Measurements from ENCODE around the gene VPREB3. TPM values are rescaled to one million over a fixed set of nuclear protein-coding genes. Genes with fewer than 3 reads are reported as not detected.

The VPREB3 gene
- 0.55 to 1.1 TPM (median 0.92 TPM) in 4 of 5 replicates, not detected in the other for total RNA-seq (2022; extraction: Qiagen RNA extraction; ENCODE audit: low read depth)

GRCh38 chr22:23754220-23754919, at the start of gene VPREB3:
TSS of gene VPREB3 (minus strand) at chr22:23754425. CDS start at chr22:23754363, 62 bp downstream.

DNA sequence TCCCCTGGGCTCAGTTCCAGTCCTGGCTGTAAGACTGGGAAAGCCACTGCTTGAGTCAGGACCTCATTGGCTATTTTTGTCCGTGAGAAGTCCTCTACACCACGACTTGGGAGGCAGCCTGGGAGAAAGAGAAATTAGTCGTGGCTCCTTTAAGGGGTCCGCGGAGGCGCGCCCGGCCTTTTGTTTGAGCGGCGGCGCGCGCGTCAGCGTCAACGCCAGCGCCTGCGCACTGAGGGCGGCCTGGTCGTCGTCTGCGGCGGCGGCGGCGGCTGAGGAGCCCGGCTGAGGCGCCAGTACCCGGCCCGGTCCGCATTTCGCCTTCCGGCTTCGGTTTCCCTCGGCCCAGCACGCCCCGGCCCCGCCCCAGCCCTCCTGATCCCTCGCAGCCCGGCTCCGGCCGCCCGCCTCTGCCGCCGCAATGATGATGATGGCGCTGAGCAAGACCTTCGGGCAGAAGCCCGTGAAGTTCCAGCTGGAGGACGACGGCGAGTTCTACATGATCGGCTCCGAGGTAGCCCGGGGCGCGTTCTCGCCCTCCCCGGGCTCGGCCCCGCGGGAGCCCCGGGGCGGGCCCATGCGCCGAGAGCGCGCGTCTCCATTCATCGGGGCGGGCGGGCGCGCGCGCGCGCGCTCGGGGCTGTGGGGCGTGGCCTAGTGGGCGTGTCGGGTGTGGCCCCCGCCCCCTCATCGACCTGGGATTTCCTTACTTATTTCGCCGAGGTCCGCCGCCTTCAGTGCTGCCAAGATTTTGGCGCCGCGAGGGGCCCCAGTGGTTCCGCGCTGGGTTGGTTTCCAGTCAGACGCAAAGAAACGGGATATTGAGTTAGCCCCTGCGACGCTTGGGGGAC, 32.8 kb upstream of the VPREB3 start, which contains the start of gene SMARCB1:
TSS of gene SMARCB1 (plus strand) at position 215 of the 848 bp plus-strand sequence. CDS start at position 419, 204 bp downstream.

GRCh38 chr22:23772649-23773473, 18.6 kb upstream of the VPREB3 start, which contains the start of gene MMP11:
TSS of gene MMP11 (plus strand) at chr22:23772849. CDS start at chr22:23772871, 22 bp downstream.

GRCh38 chr22:23767673-23768548, 13.7 kb upstream of the VPREB3 start, which contains the start of gene CHCHD10:
TSS of gene CHCHD10 (minus strand) at chr22:23767972. CDS start at chr22:23767874, 98 bp downstream.

DNA sequence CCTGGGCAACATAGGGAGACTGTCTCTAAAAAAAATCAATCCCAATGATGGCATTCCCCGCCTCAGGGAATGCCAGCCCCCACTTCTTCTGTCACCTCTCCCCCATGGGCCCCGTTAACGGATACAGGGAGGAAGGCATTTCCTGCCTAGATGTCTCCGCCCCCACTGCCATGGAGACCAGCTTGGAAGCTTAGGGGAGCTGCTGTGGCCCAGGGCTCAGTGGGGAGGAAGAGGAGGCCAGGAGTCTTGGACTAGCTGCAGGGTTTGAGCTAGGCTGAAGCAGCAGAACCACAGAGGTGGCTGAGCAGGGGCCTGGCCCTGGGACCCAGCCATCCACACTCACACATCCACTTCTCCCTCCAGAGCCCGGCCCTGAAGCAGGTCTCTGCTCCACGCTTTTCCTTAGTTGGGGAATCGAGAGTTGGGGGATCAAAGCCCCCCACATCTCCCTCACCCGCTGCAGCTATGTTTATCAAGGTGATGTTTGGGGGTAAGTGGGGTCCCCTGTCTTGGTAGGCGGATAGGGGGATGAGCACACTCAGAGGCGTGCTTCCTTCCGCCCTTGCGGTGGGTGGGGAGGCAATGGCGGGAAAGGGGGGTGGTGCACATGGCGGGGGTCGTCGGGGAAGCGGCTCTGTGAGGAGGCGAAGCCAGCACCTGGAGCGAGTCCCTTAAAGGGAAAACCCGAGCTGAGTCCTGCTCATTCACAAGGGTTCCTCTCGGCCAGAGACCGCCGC, 8.8 kb upstream of the VPREB3 start, which contains the start of gene C22orf15:
TSS of gene C22orf15 (plus strand) at position 149 of the 737 bp plus-strand sequence. CDS start at position 466, 317 bp downstream.

GRCh38 chr22:23750714-23751440, 3.3 kb downstream of the VPREB3 start, which contains the start of gene ZNF70:
TSS of gene ZNF70 (minus strand) at chr22:23751112. CDS start at chr22:23745140, 5,972 bp downstream.

Other genes starting within 250 kb of the VPREB3 start
- gene IGLL1, start 174.1 kb downstream of the VPREB3 start, total RNA-seq (2022; extraction: Qiagen RNA extraction; ENCODE audit: low read depth), result not detected in 5 replicates
- not detected in 5 replicates for gene DRICH1, start 122.1 kb downstream of the VPREB3 start, total RNA-seq (2022; extraction: Qiagen RNA extraction; ENCODE audit: low read depth)
- not detected in 5 replicates for gene RGL4, start 63.4 kb downstream of the VPREB3 start, total RNA-seq (2022; extraction: Qiagen RNA extraction; ENCODE audit: low read depth)
- gene ZNF70, start 3.3 kb downstream of the VPREB3 start, total RNA-seq (2022; extraction: Qiagen RNA extraction; ENCODE audit: low read depth), result 0.78 to 1.0 TPM (median 1.0 TPM) in 5 replicates
- gene C22orf15, start 8.6 kb upstream of the VPREB3 start, total RNA-seq (2022; extraction: Qiagen RNA extraction; ENCODE audit: low read depth), result not detected in 5 replicates
- 88.8 to 228 TPM (median 169 TPM) in 5 replicates for gene CHCHD10, start 13.5 kb upstream of the VPREB3 start, total RNA-seq (2022; extraction: Qiagen RNA extraction; ENCODE audit: low read depth)
- gene MMP11, start 18.4 kb upstream of the VPREB3 start, total RNA-seq (2022; extraction: Qiagen RNA extraction; ENCODE audit: low read depth), result 0.17 to 0.42 TPM (median 0.33 TPM) in 4 of 5 replicates, not detected in the other
- 48.8 to 55.1 TPM (median 51.6 TPM) in 5 replicates for gene SMARCB1, start 32.5 kb upstream of the VPREB3 start, total RNA-seq (2022; extraction: Qiagen RNA extraction; ENCODE audit: low read depth)
- 0.36 to 1.3 TPM (median 0.61 TPM) in 5 replicates for gene DERL3, start 84.6 kb upstream of the VPREB3 start, total RNA-seq (2022; extraction: Qiagen RNA extraction; ENCODE audit: low read depth)
- gene SLC2A11, start 103.5 kb upstream of the VPREB3 start, total RNA-seq (2022; extraction: Qiagen RNA extraction; ENCODE audit: low read depth), result 8.1 to 10.9 TPM (median 9.4 TPM) in 5 replicates
- 493 to 992 TPM (median 944 TPM) in 5 replicates for gene MIF, start 140.0 kb upstream of the VPREB3 start, total RNA-seq (2022; extraction: Qiagen RNA extraction; ENCODE audit: low read depth)
- 0.23 to 0.56 TPM (median 0.43 TPM) in 4 of 5 replicates, not detected in the other for gene GSTT2B, start 206.8 kb upstream of the VPREB3 start, total RNA-seq (2022; extraction: Qiagen RNA extraction; ENCODE audit: low read depth)
- gene DDTL, start 212.5 kb upstream of the VPREB3 start, total RNA-seq (2022; extraction: Qiagen RNA extraction; ENCODE audit: low read depth), result 1.4 to 2.5 TPM (median 1.7 TPM) in 5 replicates
- 113 to 158 TPM (median 149 TPM) in 5 replicates for gene DDT, start 220.0 kb upstream of the VPREB3 start, total RNA-seq (2022; extraction: Qiagen RNA extraction; ENCODE audit: low read depth)
- gene GSTT2, start 225.7 kb upstream of the VPREB3 start, total RNA-seq (2022; extraction: Qiagen RNA extraction; ENCODE audit: low read depth), result 0.24 TPM in 1 of 5 replicates, not detected in the others